Measurements from ENCODE around the gene KCNJ1. TPM values are rescaled to one million over a fixed set of nuclear protein-coding genes. Genes with fewer than 3 reads are reported as not detected.

The KCNJ1 gene
- polyA plus RNA-seq, 1 of the 3 experiments (the other 2 are of a cell fraction) = not detected

DNA sequence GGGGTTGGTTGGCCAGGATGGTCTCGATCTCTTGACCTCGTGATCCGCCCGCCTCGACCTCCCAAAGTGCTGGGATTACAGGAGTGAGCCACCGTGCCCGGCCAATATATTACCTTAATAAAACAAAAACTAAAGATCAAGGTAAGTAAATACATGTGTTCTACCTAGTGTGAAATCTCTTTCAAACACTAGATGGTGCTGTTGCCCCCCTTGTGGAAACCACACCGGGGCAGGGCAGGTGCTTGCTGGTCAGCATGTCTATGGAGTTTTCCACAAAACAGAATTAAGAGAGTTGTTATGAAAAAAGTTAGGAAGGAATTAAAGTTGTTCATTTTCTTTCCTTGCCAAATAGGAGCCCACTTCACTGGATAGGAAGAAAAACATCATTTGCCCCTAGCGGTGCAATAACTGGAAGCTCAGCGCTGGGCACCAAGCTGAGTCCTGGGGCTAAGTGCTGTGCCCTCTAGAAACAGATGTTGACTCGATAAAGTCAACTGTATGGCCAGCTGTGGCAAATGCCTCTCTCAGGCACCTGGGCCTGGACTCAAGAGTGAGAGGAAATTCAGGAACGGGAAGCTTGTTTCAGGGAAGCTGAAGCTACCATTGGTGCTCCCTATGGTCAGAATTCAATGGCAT, 17.7 kb upstream of the KCNJ1 start:
- Histone ChIP-seq H3K9ac (no peak overlapping the region), H3K27ac (ENCODE audit: low read depth in 2 of 2, low read length in 1 of 2) (no peak overlapping the region), H4K20me1 (ENCODE audit: insufficient read depth) (no peaks in the 10 kb centered on the region), H3K9me2 (no peaks in the 10 kb centered on the region), H2AFZ (ENCODE audit: low read depth) (no peak overlapping the region), H3K79me2 (ENCODE audit: insufficient read depth) (no peaks in the 10 kb centered on the region), H3K4me2 (no peak overlapping the region), H3K36me3 (replicated peaks in 1 of 2; ENCODE audit: control insufficient read depth in 1 of 2, insufficient read depth in 2 of 2, low read length in 1 of 2) (no peaks in the 10 kb centered on the region), H3K4me3 (ENCODE audit: low read depth in 2 of 2, low read length in 1 of 2) (peak overlapping the region in 1 of 2 experiments; percentile 20; a peak in 1 of 4 replicates), H3K27me3 (ENCODE audit: insufficient read depth) (peaks cover 11% of the 10 kb centered on the region; the same call in 1 of the 2 replicates), H3K4me1 (ENCODE audit: control insufficient read depth in 1 of 2, insufficient read depth in 2 of 2, low read depth in 1 of 2, low read length in 1 of 2) (no peaks in the 10 kb centered on the region; a peak in 1 of 4 replicates), H3F3A (replicated peaks; ENCODE audit: insufficient read depth) (no peaks in the 10 kb centered on the region), H3K9me3 (no peaks in the 10 kb centered on the region)
- WGBS (ENCODE audit: low lambda C conversion rate) = 25% methylated on average over 12 of the region's 12 CpGs
- TF ChIP-seq RAD21 (IDR thresholded peaks at IDR 0.05; ENCODE audit: low read length) = peak; percentile 96
- TF ChIP-seq FOXM1 (IDR thresholded peaks at IDR 0.05; ENCODE audit: low read depth) = no peak
- TF ChIP-seq, protein P1, sequence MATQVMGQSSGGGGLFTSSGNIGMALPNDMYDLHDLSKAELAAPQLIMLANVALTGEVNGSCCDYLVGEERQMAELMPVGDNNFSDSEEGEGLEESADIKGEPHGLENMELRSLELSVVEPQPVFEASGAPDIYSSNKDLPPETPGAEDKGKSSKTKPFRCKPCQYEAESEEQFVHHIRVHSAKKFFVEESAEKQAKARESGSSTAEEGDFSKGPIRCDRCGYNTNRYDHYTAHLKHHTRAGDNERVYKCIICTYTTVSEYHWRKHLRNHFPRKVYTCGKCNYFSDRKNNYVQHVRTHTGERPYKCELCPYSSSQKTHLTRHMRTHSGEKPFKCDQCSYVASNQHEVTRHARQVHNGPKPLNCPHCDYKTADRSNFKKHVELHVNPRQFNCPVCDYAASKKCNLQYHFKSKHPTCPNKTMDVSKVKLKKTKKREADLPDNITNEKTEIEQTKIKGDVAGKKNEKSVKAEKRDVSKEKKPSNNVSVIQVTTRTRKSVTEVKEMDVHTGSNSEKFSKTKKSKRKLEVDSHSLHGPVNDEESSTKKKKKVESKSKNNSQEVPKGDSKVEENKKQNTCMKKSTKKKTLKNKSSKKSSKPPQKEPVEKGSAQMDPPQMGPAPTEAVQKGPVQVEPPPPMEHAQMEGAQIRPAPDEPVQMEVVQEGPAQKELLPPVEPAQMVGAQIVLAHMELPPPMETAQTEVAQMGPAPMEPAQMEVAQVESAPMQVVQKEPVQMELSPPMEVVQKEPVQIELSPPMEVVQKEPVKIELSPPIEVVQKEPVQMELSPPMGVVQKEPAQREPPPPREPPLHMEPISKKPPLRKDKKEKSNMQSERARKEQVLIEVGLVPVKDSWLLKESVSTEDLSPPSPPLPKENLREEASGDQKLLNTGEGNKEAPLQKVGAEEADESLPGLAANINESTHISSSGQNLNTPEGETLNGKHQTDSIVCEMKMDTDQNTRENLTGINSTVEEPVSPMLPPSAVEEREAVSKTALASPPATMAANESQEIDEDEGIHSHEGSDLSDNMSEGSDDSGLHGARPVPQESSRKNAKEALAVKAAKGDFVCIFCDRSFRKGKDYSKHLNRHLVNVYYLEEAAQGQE (IDR thresholded peaks at IDR 0.05; ENCODE audit: low read depth, low read length) = no peak
- TF ChIP-seq MXI1 (IDR thresholded peaks at IDR 0.05; ENCODE audit: low read depth, low read length) = no peak
- TF ChIP-seq, protein P2, sequence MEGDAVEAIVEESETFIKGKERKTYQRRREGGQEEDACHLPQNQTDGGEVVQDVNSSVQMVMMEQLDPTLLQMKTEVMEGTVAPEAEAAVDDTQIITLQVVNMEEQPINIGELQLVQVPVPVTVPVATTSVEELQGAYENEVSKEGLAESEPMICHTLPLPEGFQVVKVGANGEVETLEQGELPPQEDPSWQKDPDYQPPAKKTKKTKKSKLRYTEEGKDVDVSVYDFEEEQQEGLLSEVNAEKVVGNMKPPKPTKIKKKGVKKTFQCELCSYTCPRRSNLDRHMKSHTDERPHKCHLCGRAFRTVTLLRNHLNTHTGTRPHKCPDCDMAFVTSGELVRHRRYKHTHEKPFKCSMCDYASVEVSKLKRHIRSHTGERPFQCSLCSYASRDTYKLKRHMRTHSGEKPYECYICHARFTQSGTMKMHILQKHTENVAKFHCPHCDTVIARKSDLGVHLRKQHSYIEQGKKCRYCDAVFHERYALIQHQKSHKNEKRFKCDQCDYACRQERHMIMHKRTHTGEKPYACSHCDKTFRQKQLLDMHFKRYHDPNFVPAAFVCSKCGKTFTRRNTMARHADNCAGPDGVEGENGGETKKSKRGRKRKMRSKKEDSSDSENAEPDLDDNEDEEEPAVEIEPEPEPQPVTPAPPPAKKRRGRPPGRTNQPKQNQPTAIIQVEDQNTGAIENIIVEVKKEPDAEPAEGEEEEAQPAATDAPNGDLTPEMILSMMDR (IDR thresholded peaks at IDR 0.05) = peak; percentile 94
- no peak for TF ChIP-seq RFX5 (IDR thresholded peaks at IDR 0.05; ENCODE audit: low read length)
- TF ChIP-seq SMC3 (IDR thresholded peaks at IDR 0.05; ENCODE audit: low read depth, low read length) = peak; percentile 94
- POLR2A ChIA-PET = interaction anchor here (0.9 kb wide), 1 partner anchor 72 kb away, joined by 3 read pairs; no protein-coding TSS in a partner anchor
- CTCF ChIA-PET = interaction anchor here (0.7 to 13.1 kb wide), 41 partner anchors 9 to 864 kb away, joined by 3 to 872 read pairs (median 5); partner anchors contain the start of gene TP53AIP1
- peak; percentile 77 for DNase-seq

DNA sequence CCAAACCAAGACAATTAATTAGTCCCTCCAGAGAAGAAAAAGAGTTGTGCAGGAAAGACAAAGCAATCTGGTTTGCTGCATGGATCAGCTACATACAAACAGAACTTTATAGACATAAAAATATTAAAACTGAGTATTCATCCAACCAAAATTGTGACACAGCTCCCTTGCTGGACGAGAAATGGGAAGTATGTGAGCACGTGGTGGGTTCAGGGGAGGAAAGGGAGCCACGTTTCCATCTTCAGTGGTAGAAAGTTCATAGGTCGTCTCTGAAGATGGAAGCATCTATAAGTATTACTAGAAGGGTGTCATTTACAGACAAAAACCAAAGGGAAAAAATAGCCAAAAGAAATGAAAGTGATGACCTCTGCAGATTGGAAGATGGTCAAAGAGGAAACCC, 17.0 kb upstream of the KCNJ1 start:
- H2AFZ ChIP-seq (ENCODE audit: low read depth) = no peak overlapping the region
- no peaks in the 10 kb centered on the region for H3K36me3 ChIP-seq (replicated peaks in 1 of 2; ENCODE audit: control insufficient read depth in 1 of 2, insufficient read depth in 2 of 2, low read length in 1 of 2)
- H3F3A ChIP-seq (replicated peaks; ENCODE audit: insufficient read depth) = no peaks in the 10 kb centered on the region
- 50% methylated on average over 4 of the region's 4 CpGs for WGBS (ENCODE audit: low lambda C conversion rate)
- H3K27me3 ChIP-seq (ENCODE audit: insufficient read depth) = peaks cover 6% of the 10 kb centered on the region; the same call in 1 of the 2 replicates
- no peaks in the 10 kb centered on the region for H3K9me2 ChIP-seq
- no peak overlapping the region for H3K27ac ChIP-seq (ENCODE audit: low read depth in 2 of 2, low read length in 1 of 2)
- no peak overlapping the region for H3K4me3 ChIP-seq (ENCODE audit: low read depth in 2 of 2, low read length in 1 of 2)
- no peak overlapping the region for H3K4me2 ChIP-seq
- CTCF ChIA-PET = interaction anchor here (1.1 to 13.1 kb wide), 18 partner anchors 9 to 713 kb away, joined by 3 to 872 read pairs (median 11); partner anchors contain the start of gene TP53AIP1
- POLR2A ChIA-PET = no interaction called here
- no peak for DNase-seq
- H3K9ac ChIP-seq = no peak overlapping the region
- H3K79me2 ChIP-seq (ENCODE audit: insufficient read depth) = no peaks in the 10 kb centered on the region
- H3K4me1 ChIP-seq (ENCODE audit: control insufficient read depth in 1 of 2, insufficient read depth in 2 of 2, low read depth in 1 of 2, low read length in 1 of 2) = no peaks in the 10 kb centered on the region; a peak in 1 of 4 replicates
- no peaks in the 10 kb centered on the region for H3K9me3 ChIP-seq
- H4K20me1 ChIP-seq (ENCODE audit: insufficient read depth) = no peaks in the 10 kb centered on the region
- TF ChIP-seq, protein P3, sequence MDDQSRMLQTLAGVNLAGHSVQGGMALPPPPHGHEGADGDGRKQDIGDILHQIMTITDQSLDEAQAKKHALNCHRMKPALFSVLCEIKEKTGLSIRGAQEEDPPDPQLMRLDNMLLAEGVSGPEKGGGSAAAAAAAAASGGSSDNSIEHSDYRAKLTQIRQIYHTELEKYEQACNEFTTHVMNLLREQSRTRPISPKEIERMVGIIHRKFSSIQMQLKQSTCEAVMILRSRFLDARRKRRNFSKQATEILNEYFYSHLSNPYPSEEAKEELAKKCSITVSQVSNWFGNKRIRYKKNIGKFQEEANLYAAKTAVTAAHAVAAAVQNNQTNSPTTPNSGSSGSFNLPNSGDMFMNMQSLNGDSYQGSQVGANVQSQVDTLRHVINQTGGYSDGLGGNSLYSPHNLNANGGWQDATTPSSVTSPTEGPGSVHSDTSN (IDR thresholded peaks at IDR 0.05) = no peak
- TF ChIP-seq, protein P4, sequence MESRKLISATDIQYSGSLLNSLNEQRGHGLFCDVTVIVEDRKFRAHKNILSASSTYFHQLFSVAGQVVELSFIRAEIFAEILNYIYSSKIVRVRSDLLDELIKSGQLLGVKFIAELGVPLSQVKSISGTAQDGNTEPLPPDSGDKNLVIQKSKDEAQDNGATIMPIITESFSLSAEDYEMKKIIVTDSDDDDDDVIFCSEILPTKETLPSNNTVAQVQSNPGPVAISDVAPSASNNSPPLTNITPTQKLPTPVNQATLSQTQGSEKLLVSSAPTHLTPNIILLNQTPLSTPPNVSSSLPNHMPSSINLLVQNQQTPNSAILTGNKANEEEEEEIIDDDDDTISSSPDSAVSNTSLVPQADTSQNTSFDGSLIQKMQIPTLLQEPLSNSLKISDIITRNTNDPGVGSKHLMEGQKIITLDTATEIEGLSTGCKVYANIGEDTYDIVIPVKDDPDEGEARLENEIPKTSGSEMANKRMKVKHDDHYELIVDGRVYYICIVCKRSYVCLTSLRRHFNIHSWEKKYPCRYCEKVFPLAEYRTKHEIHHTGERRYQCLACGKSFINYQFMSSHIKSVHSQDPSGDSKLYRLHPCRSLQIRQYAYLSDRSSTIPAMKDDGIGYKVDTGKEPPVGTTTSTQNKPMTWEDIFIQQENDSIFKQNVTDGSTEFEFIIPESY (IDR thresholded peaks at IDR 0.05; ENCODE audit: borderline replicate concordance, low read depth) = no peak
- TF ChIP-seq, protein P2 (IDR thresholded peaks at IDR 0.05) = no peak
- TF ChIP-seq, protein P5, sequence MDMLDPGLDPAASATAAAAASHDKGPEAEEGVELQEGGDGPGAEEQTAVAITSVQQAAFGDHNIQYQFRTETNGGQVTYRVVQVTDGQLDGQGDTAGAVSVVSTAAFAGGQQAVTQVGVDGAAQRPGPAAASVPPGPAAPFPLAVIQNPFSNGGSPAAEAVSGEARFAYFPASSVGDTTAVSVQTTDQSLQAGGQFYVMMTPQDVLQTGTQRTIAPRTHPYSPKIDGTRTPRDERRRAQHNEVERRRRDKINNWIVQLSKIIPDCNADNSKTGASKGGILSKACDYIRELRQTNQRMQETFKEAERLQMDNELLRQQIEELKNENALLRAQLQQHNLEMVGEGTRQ (IDR thresholded peaks at IDR 0.05; ENCODE audit: borderline replicate concordance, low read depth, low read length) = no peak
- TF ChIP-seq RCOR1 (IDR thresholded peaks at IDR 0.05; ENCODE audit: low read length) (no peak), FOXJ3 (CRISPR knock-in tag; IDR thresholded peaks at IDR 0.05) (no peak), YY1 (IDR thresholded peaks at IDR 0.05; ENCODE audit: low read depth) (no peak), RFX5 (IDR thresholded peaks at IDR 0.05; ENCODE audit: low read length) (no peak)
